A549 (cell line): ENCODE results near the gene STYXL1. TPM values are rescaled to one million over a fixed set of nuclear protein-coding genes. Genes with fewer than 3 reads are reported as not detected.

ENCODE experiments used
- ATAC-seq, 2 experiments: fragments of 200-7000 bp in 1 of 2; fragments of >200 bp in 1 of 2; cut with Nextera tagmentation in 1 of 2; cut with Tn5 transposase in 1 of 2; 3 replicates each; pipeline versions ENCODE4 v1.8.0 to v1.9.1; 2018 to 2020; ENCODE audit warnings: mild to moderate bottlenecking in 1 of 2, moderate library complexity in 1 of 2
- CTCF ChIA-PET: fragments of 300-600 bp; sonication (Branson Sonifier 250); formaldehyde crosslinking; extraction: SDS; loops from one replicate; lab custom pipeline; 2021; ENCODE audit warnings: antibody characterized with exemption, inconsistent platforms; lab: Yijun Ruan, JAX
- POLR2A ChIA-PET: fragments of 350-600 bp; formaldehyde crosslinking; extraction: SDS; loops from one replicate; lab custom pipeline; 2021; ENCODE audit warnings: antibody characterized with exemption, inconsistent platforms; lab: Yijun Ruan, JAX
- DNase-seq, 2 experiments: peaks; one replicate each; pipeline versions ENCODE4 v3.0.0 to v3.0.0-alpha.2; 2011 to 2016; ENCODE audit warnings: low read depth in 1 of 2, low spot score in 1 of 2
- FAIRE-seq: peaks from 2 replicates; lab custom pipeline; 2011; peaks lifted over from hg19 to GRCh38; lab: Jason Lieb, UNC
- H3K27ac ChIP-seq, 2 experiments: fragments of >200 bp; sonication (Bioruptor Twin); formaldehyde crosslinking; 3 replicates each; pipeline ENCODE4 v1.5.1; 2016 to 2017
- H3K4me1 ChIP-seq: fragments of >200 bp; sonication (Bioruptor Twin); formaldehyde crosslinking; 3 replicates; pipeline ENCODE4 v1.6.1; 2016
- H3K4me2 ChIP-seq: fragments of >200 bp; sonication (Bioruptor Twin); formaldehyde crosslinking; 3 replicates; pipeline ENCODE4 v1.6.1; 2016
- H3K4me3 ChIP-seq: fragments of >200 bp; sonication (Bioruptor Twin); formaldehyde crosslinking; 3 replicates; pipeline ENCODE4 v1.5.1; 2016
- H3K9me3 ChIP-seq: fragments of >200 bp; sonication (Bioruptor Twin); formaldehyde crosslinking; 3 replicates; pipeline ENCODE4 v1.6.1; 2016
- ATOH8 ChIP-seq: fragments of 250-450 bp; sonication (Bioruptor Pico); IDR thresholded peaks from 2 replicates; pipeline ENCODE4 v1.5.0; 2020; ENCODE audit warnings: low read depth, mild to moderate bottlenecking, moderate library complexity
- BHLHE40 ChIP-seq: IDR thresholded peaks from 2 replicates; pipeline ENCODE4 v1.6.1; 2012; ENCODE audit warnings: low read depth, low read length, inconsistent platforms
- CBX2 ChIP-seq: fragments of 200-600 bp; sonication (generic); IDR thresholded peaks from 2 replicates; pipeline ENCODE4 v1.6.1; 2016; ENCODE audit warnings: low read depth, mild to moderate bottlenecking, borderline replicate concordance
- CBX8 ChIP-seq: fragments of 200-600 bp; sonication (generic); IDR thresholded peaks from 2 replicates; pipeline ENCODE4 v1.6.1; 2016
- CEBPB ChIP-seq, 2 experiments: fragments of >200 bp in 1 of 2; sonication (Bioruptor Twin) in 1 of 2; formaldehyde crosslinking in 1 of 2; IDR thresholded peaks; 2 replicates each; pipeline ENCODE4 v1.6.1; 2012 to 2016
- CHD2 ChIP-seq: fragments of 150-350 bp; IDR thresholded peaks from 2 replicates; pipeline ENCODE4 v1.6.1; 2014; ENCODE audit warnings: low read length; ENCODE audit not compliant: partially characterized antibody
- CHD4 ChIP-seq: fragments of 200-600 bp; sonication (generic); IDR thresholded peaks from 2 replicates; pipeline ENCODE4 v1.6.1; 2016; ENCODE audit warnings: antibody characterized with exemption, mild to moderate bottlenecking, borderline replicate concordance
- EHF ChIP-seq: fragments of 250-450 bp; sonication (Bioruptor Pico); IDR thresholded peaks from 2 replicates; pipeline ENCODE4 v1.5.0; 2020; ENCODE audit warnings: mild to moderate bottlenecking
- EHMT2 ChIP-seq: fragments of 200-600 bp; sonication (generic); IDR thresholded peaks from 2 replicates; pipeline ENCODE4 v1.6.1; 2016; ENCODE audit warnings: antibody characterized with exemption, low read depth, mild to moderate bottlenecking, moderate library complexity
- ELK1 ChIP-seq: fragments of 150-350 bp; IDR thresholded peaks from 2 replicates; pipeline ENCODE4 v1.6.1; 2014; ENCODE audit warnings: low read depth, mild to moderate bottlenecking, low read length
- EP300 ChIP-seq, 2 experiments: fragments of >200 bp; sonication (Bioruptor Twin); formaldehyde crosslinking; IDR thresholded peaks; 2 replicates in 1 of 2; 3 replicates in 1 of 2; pipeline ENCODE4 v1.6.1; 2016 to 2017
- ESRRA ChIP-seq: fragments of 150-350 bp; IDR thresholded peaks from 2 replicates; pipeline ENCODE4 v1.6.1; 2014; ENCODE audit warnings: mild to moderate bottlenecking, low read length, borderline replicate concordance
- FOSB ChIP-seq: fragments of 250-450 bp; sonication (Bioruptor Pico); IDR thresholded peaks from 2 replicates; pipeline ENCODE4 v1.5.0; 2020; ENCODE audit warnings: mild to moderate bottlenecking, moderate library complexity
- FOSL2 ChIP-seq, 2 experiments: fragments of 450-650 bp in 1 of 2; fragments of >200 bp in 1 of 2; sonication (Bioruptor Twin) in 1 of 2; formaldehyde crosslinking; IDR thresholded peaks; 2 replicates each; pipeline versions ENCODE4 v1.5.0 to v1.6.1; 2016 to 2020; ENCODE audit warnings: mild to moderate bottlenecking in 1 of 2, moderate library complexity in 1 of 2
- GATA3 ChIP-seq: IDR thresholded peaks from 2 replicates; pipeline ENCODE4 v1.6.1; 2012; ENCODE audit warnings: borderline replicate concordance
- HMGXB4 ChIP-seq: fragments of 250-450 bp; sonication (Bioruptor Pico); IDR thresholded peaks from 2 replicates; pipeline ENCODE4 v1.5.0; 2021; ENCODE audit warnings: mild to moderate bottlenecking, moderate library complexity, borderline replicate concordance
- HOXB13 ChIP-seq: fragments of 250-450 bp; sonication (Bioruptor Pico); IDR thresholded peaks from 2 replicates; pipeline ENCODE4 v1.5.0; 2020; ENCODE audit warnings: low read depth, mild to moderate bottlenecking, moderate library complexity
- KDM1A ChIP-seq: fragments of 200-600 bp; sonication (generic); IDR thresholded peaks from 2 replicates; pipeline ENCODE4 v1.6.1; 2016; ENCODE audit warnings: low read depth, mild to moderate bottlenecking
- KDM5A ChIP-seq: fragments of 200-600 bp; sonication (generic); IDR thresholded peaks from 2 replicates; pipeline ENCODE4 v1.6.1; 2016; ENCODE audit warnings: antibody characterized with exemption, mild to moderate bottlenecking
- MYC ChIP-seq: IDR thresholded peaks from 2 replicates; pipeline ENCODE4 v1.6.1; 2012; ENCODE audit warnings: mild to moderate bottlenecking, inconsistent platforms, low read length, improper control_type of control experiment, borderline replicate concordance
- NFE2L2 ChIP-seq: fragments of 150-350 bp; conservative IDR thresholded peaks from 2 replicates; pipeline ENCODE4 v1.6.1; 2014; ENCODE audit warnings: low read length
- PHF8 ChIP-seq: fragments of 200-600 bp; sonication (generic); IDR thresholded peaks from 2 replicates; pipeline ENCODE4 v1.6.1; 2016; ENCODE audit warnings: low read depth, mild to moderate bottlenecking, antibody characterized with exemption, moderate library complexity, borderline replicate concordance
- RARB ChIP-seq: fragments of 250-450 bp; sonication (Bioruptor Pico); IDR thresholded peaks from 2 replicates; pipeline ENCODE4 v1.8.0; 2021; ENCODE audit warnings: mild to moderate bottlenecking, moderate library complexity
- RCOR1 ChIP-seq: fragments of 150-350 bp; IDR thresholded peaks from 2 replicates; pipeline ENCODE4 v1.6.1; 2014; ENCODE audit warnings: antibody characterized with exemption, low read length, low read depth
- REST ChIP-seq: fragments of 200-600 bp; sonication (generic); IDR thresholded peaks from 2 replicates; pipeline ENCODE4 v1.6.1; 2016; ENCODE audit warnings: antibody characterized with exemption, mild to moderate bottlenecking, moderate library complexity
- RFX5 ChIP-seq: fragments of 450-650 bp; IDR thresholded peaks from 2 replicates; pipeline ENCODE4 v1.7.1; 2014; ENCODE audit warnings: antibody characterized with exemption, mild to moderate bottlenecking, moderate library complexity
- ZFP36 ChIP-seq: fragments of 450-650 bp; IDR thresholded peaks from 2 replicates; pipeline ENCODE4 v1.6.1; 2014; ENCODE audit warnings: borderline replicate concordance; ENCODE audit not compliant: partially characterized antibody
- WGBS: methylation state at CpG from one replicate; pipeline ENCODE4 v1.1.6; 2017; ENCODE audit errors: missing lambda C conversion rate; 5-methylcytosine and 5-hydroxymethylcytosine counted together
- polyA plus RNA-seq, 4 experiments: library from polyadenylated mRNA; depleted of rRNA in 3 of 4; stranded (reverse); fragments of >200 nt; fragmentation: RNase III in 1 of 4; extraction: RNeasy Plus Mini Kit Qiagen cat#74134 plus additional on column Dnase treatment in 1 of 4; gene quantifications; 2 replicates in 3 of 4; 3 replicates in 1 of 4; pipeline ENCODE4 v1.2.3, GENCODE V29; 2011 to 2017

STYXL1 gene
- polyA plus RNA-seq, 2 of the 4 experiments (the other 2 are of a cell fraction), result 36.0 to 76.8 TPM

GRCh38 chr7:75955331-75955955 lies 92.4 kb downstream of the STYXL1 start:
- Histone ChIP-seq H3K4me1 (peaks cover 55% of the 10 kb centered on the region), H3K4me3 (no peak overlapping the region), H3K9me3 (no peaks in the 10 kb centered on the region), H3K4me2 (peak overlapping the region; percentile 43; the same call in 2 of the 3 replicates), H3K27ac (peak overlapping the region; percentile 32 to 73; a peak in 4 of 6 replicates)
- CTCF ChIA-PET, result interaction anchor here (1.0 to 1.6 kb wide), 3 partner anchors 8 to 307 kb away, joined by 3 to 4 read pairs (median 3); no protein-coding TSS in a partner anchor
- POLR2A ChIA-PET, result no interaction called here
- ATAC-seq (no peak), DNase-seq (no peak), FAIRE-seq (no peak)
- WGBS, result 87% methylated on average over 11 of the region's 12 CpGs
- TF ChIP-seq HOXB13 (CRISPR knock-in tag), result no peak
- TF ChIP-seq ATOH8 (CRISPR knock-in tag), result no peak
- no peak for TF ChIP-seq CEBPB (IDR thresholded peaks at IDR 0.05)
- no peak for TF ChIP-seq FOSL2 (IDR thresholded peaks at IDR 0.05)
- no peak for TF ChIP-seq FOSL2 (CRISPR knock-in tag; IDR thresholded peaks at IDR 0.05)
- no peak for TF ChIP-seq EHMT2
- TF ChIP-seq FOSB (CRISPR knock-in tag), result no peak
- no peak for TF ChIP-seq MYC
- no peak for TF ChIP-seq ZFP36
- TF ChIP-seq PHF8, result no peak
- TF ChIP-seq KDM1A, result no peak
- no peak for TF ChIP-seq CHD4
- TF ChIP-seq KDM5A, result no peak

GRCh38 chr7:75953931-75954330 lies 93.9 kb downstream of the STYXL1 start:
- H3K4me2 ChIP-seq, result no peak overlapping the region
- TF ChIP-seq CBX2 (no peak), CBX8 (no peak), ATOH8 (CRISPR knock-in tag) (no peak), ZFP36 (no peak), EHMT2 (no peak), EHF (CRISPR knock-in tag) (no peak), KDM5A (no peak), NFE2L2 (no peak), RCOR1 (no peak), BHLHE40 (no peak), RARB (CRISPR knock-in tag) (no peak), EP300 (IDR thresholded peaks at IDR 0.05) (no peak), GATA3 (no peak), HMGXB4 (CRISPR knock-in tag) (no peak), CHD2 (no peak), REST (no peak), RFX5 (no peak), ESRRA (no peak), ELK1 (no peak)
- H3K4me1 ChIP-seq, result peaks cover 55% of the 10 kb centered on the region
- FAIRE-seq, result no peak
- ChIA-PET POLR2A (no interaction called here), CTCF (interaction anchor here (1.2 kb wide), 1 partner anchor 87 kb away, joined by 4 read pairs; no protein-coding TSS in a partner anchor)
- peak overlapping the region in 1 of 2 experiments; percentile 50; a peak in 2 of 6 replicates for H3K27ac ChIP-seq
- no peak for DNase-seq
- H3K4me3 ChIP-seq, result no peak overlapping the region
- no peak for ATAC-seq
- 93% methylated on average over 11 of the region's 11 CpGs for WGBS
- H3K9me3 ChIP-seq, result no peaks in the 10 kb centered on the region
